HepG2 (cell line): ENCODE results near the gene SUCLG1. TPM values are rescaled to one million over a fixed set of nuclear protein-coding genes. Genes with fewer than 3 reads are reported as not detected.

Source experiments
- DNMT3B ChIP-seq: conservative IDR thresholded peaks from 2 replicates; pipeline ENCODE4 v1.6.1; 2016; ENCODE audit warnings: missing biosample characterization, control low read depth
- MXI1 ChIP-seq: IDR thresholded peaks from 3 replicates; pipeline ENCODE4 v1.6.1; 2012; ENCODE audit warnings: low read depth, low read length, inconsistent platforms, borderline replicate concordance
- PHF5A ChIP-seq: IDR thresholded peaks from one replicate; pipeline ENCODE4 v1.6.1; 2018; ENCODE audit warnings: low read depth, missing genetic modification reagents; ENCODE audit not compliant: unreplicated experiment
- RFXAP ChIP-seq: sonication (generic); formaldehyde crosslinking; IDR thresholded peaks from 2 replicates; pipeline ENCODE4 v1.4.0; 2020; ENCODE audit warnings: missing genetic modification reagents, borderline replicate concordance
- TERF1 ChIP-seq: sonication (generic); formaldehyde crosslinking; IDR thresholded peaks from 2 replicates; pipeline ENCODE4 v1.8.0; 2022; ENCODE audit warnings: mild to moderate bottlenecking, missing genetic modification reagents, moderate library complexity
- ZBTB43 ChIP-seq: sonication (generic); formaldehyde crosslinking; conservative IDR thresholded peaks from 2 replicates; pipeline ENCODE4 v1.4.0; 2020; ENCODE audit warnings: missing genetic modification reagents
- ZBTB7A ChIP-seq: sonication (generic); formaldehyde crosslinking; IDR thresholded peaks from 2 replicates; pipeline ENCODE4 v1.8.0; 2022; ENCODE audit warnings: mild to moderate bottlenecking, missing genetic modification reagents
- ZFP1 ChIP-seq: IDR thresholded peaks from 2 replicates; pipeline ENCODE4 v1.6.1; 2016
- ZNF317 ChIP-seq: sonication (generic); formaldehyde crosslinking; IDR thresholded peaks from 2 replicates; pipeline ENCODE4 v1.5.0; 2020; ENCODE audit warnings: mild to moderate bottlenecking, missing genetic modification reagents
- ZNF407 ChIP-seq: sonication (generic); formaldehyde crosslinking; IDR thresholded peaks from one replicate; pipeline ENCODE4 v1.5.1; 2020; ENCODE audit warnings: mild to moderate bottlenecking, missing genetic modification reagents; ENCODE audit errors: not compliant biosample characterization
- ZNF512 ChIP-seq: sonication (generic); formaldehyde crosslinking; IDR thresholded peaks from 2 replicates; pipeline ENCODE4 v1.4.0; 2020; ENCODE audit warnings: mild to moderate bottlenecking, missing genetic modification reagents
- ZNF660 ChIP-seq: sonication (generic); formaldehyde crosslinking; IDR thresholded peaks from 2 replicates; pipeline ENCODE4 v1.5.1; 2020; ENCODE audit warnings: mild to moderate bottlenecking, low read depth, missing genetic modification reagents, borderline replicate concordance
- ZNF800 ChIP-seq: sonication (generic); formaldehyde crosslinking; IDR thresholded peaks from 2 replicates; pipeline ENCODE4 v1.4.0; 2020; ENCODE audit warnings: missing genetic modification reagents
- polyA plus RNA-seq, 8 experiments: library from polyadenylated mRNA; depleted of rRNA in 3 of 8; stranded (reverse) in 7 of 8; unstranded in 1 of 8; fragments of >200 nt; fragmentation: Illumina TruSeq in 4 of 8; extraction: Trizol in 4 of 8; gene quantifications; 2 replicates each; pipeline versions ENCODE4 v1.2.1 to v1.2.3, GENCODE V29; 2011 to 2016; ENCODE audit warnings: low read depth in 4 of 8, missing spikeins in 1 of 8, mixed read lengths in 1 of 8; ENCODE audit not compliant: insufficient read depth in 1 of 8
- total RNA-seq, 5 experiments: library from RNA; depleted of rRNA; stranded (reverse); fragments of >200 nt; fragmentation: Illumina TruSeq; extraction: Trizol; gene quantifications; 2 replicates each; pipeline ENCODE4 v1.2.3, GENCODE V29; 2016; ENCODE audit warnings: low read depth in 1 of 5

SUCLG1 gene
- total and polyA plus RNA-seq, 2 of the 13 experiments (the other 11 are each of a cell fraction or from before 2014, with no cell fraction given): 58.7 to 121 TPM

GRCh38 chr2:84458551-84459017 is 496 bp downstream of the SUCLG1 start (continued):
- TF ChIP-seq ZNF800: no peak
- no peak for TF ChIP-seq MXI1
- no peak; the same call in 1 of the 2 replicates for TF ChIP-seq RFXAP (CRISPR knock-in tag)
- no peak for TF ChIP-seq DNMT3B (CRISPR knock-in tag)
- TF ChIP-seq ZNF660 (CRISPR knock-in tag): no peak
- TF ChIP-seq ZNF512 (CRISPR knock-in tag): no peak
- TF ChIP-seq ZNF407 (CRISPR knock-in tag): no peak
- TF ChIP-seq TERF1 (CRISPR knock-in tag): no peak
- 0 out of 2 replicates have a peak, but pooled peaks have one; percentile 54 for TF ChIP-seq ZBTB7A (CRISPR knock-in tag)
- peak; percentile 59; the same call in 1 of the 2 replicates for TF ChIP-seq ZBTB43
- TF ChIP-seq ZNF317 (CRISPR knock-in tag): no peak
- 0 out of 2 replicates have a peak, but pooled peaks have one; percentile 7 for TF ChIP-seq ZFP1 (CRISPR knock-in tag)
- no peak for TF ChIP-seq PHF5A
